Stimulated activated CD8-positive, alpha-beta memory T cell treated with anti-CD3 and anti-CD28 coated beads, Interleukin-12 subunit alpha, Interleukin-12 subunit beta, amount 100 ng/mL, for 4 hours (primary cell): Measurements from ENCODE around the gene ZNF225.
"Not testable (repeated sequence)": the region's sequence is repeated elsewhere in the genome, so short reads cannot be mapped to it uniquely, and the experiment has no call there.

Experiments used
- DNase-seq: peaks from one replicate; pipeline ENCODE4 v3.0.0-alpha.2; 2020; ENCODE audit warnings: low read depth

ZNF225 gene

DNA sequence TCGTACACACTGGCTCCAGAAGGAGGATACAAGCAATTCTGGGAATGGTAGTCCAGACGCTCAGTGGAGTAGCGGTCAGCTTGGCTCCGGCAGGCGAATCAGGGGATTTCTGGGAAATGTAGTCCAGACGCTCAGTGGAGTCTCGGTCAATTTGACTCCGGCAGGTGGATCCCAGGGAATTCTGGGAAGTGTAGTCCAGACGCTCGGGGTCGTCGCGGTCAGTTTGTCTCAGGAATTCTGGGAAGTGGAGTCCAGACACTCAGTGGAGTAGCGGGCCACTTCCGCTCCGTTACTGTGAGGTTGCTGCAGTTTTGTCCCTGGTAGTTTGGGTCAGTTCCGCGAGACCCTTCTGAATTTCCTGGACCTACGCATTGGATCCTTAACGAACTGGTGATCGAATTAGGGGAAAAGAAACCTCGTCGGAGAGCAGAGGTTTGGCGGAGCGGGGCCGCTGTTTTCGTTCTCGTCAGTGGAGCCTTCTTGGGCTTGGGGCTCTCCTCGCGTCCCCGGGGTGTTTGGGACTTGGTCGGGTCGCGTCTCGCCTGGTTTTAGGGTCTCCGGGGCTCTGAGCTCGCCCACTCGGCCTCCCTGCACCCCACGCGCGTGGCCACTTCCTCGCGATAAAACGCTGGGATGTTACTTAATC lies at the start of gene ZNF225:
Gene ZNF225, plus strand, starts transcription at position 262 of the 646 bp plus-strand sequence. CDS start 2,429 bp downstream, outside the sequence.
- DNase-seq = peak; percentile 68

DNA sequence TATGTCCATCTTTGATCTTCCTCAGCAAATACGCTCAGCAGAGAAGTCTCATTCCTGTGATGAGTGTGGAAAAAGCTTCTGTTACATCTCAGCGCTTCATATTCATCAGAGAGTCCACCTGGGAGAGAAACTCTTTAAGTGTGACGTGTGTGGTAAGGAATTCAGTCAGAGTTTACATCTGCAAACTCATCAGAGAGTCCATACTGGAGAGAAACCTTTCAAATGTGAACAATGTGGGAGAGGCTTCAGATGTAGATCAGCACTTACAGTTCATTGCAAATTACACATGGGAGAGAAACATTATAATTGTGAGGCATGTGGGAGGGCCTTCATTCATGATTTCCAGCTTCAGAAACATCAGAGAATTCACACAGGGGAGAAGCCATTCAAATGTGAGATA lies 46.9 kb upstream of the ZNF225 start:
- DNase-seq = no peak

DNA sequence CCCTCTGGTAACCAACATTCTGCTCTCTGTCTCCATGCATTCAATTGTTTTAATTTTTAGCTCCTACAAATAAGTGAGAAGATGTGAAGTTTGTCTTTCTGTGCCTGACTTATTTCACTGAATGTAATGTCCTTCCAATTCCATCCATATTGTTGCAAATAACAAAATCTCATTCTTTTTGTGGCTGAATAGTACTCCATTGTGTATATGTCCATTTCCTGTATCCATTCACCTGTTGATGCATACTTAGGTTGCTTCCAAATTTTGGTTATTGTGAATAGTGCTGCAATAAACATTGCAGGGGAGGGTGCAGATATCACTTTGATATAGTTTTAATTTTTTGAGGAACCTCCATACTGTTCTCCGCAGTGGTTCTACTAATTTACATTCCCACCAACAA lies 43.8 kb upstream of the ZNF225 start:
- DNase-seq = no peak

DNA sequence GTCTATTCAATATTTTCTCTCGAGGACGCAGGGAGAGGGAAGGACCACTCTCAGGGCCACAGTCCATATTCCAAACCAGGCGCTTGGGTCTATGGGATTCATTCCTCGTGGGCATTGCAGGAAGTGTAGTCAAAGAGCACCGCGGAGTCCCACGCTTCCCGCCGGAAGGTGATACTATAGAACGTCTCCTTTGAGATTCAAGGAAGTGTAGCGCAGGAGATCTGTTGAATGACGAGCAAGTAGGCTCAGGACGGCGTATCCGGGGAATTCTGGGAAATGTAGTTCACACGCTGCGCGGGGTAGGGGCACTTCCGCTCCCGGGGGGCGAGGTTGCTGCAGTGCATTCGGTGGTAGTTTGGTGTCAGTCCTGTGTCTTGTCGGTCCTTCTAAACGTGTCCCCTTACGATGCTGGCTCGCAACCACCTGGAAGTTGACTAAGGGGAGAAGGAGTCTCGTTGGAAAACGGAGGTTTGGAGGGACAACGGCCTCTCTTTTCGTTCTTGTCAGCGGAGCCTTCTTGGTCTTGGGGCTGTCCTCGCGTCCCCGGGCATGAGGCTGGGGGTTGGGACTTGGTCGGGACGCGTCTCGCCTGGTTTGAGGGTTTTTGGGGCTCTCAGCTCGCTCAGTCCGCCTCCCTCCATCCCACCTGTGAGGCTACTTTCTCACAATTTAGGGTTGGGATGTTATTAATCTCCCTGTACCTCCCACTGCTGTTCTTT lies 41.2 kb upstream of the ZNF225 start, which contains the start of gene ZNF284:
Gene ZNF284, plus strand, starts transcription at position 336 of the 719 bp plus-strand sequence. CDS start 4,231 bp downstream, outside the sequence.
- peak; percentile 70 for DNase-seq

DNA sequence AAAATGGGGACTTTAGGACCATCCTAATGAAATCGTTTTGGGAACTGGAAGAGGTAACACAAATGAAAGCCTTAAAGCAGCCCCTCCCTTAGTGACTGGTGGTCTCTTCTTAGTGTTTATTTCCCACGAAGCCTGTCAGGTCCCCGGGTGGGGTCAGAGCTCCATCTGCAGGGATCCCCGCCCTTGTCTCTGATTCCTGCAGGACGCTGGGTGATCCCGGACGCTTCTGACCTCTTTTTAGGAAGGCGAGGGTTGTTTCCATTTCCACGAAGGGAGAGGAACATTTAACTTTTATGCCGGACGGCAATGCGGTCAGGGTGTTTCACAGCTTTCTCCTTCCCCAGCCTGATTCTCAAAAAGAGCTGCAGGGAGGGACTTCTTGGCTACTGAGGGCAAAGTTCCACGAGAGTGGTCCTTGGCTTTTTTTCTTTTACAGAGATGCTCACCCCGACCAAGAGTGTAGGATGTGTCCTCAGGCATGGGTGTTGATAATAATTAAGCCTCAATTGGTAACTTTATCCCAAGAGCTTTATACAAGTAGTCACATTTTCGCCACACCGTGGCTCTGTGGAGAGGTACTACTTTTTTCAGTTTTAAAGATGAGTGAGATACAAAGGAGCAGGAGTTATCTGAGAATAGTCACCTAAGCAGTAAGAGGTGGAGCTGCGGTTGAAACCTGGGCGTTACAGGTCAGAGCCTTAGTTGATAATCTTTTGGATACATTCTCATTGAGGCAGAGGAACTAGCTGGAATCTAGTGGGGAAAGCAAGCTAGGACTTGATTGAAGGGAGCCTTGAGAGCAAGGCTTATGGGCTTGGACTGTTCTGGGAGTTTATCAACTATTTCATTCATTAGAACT lies 40.4 kb upstream of the ZNF225 start:
- no peak for DNase-seq

DNA sequence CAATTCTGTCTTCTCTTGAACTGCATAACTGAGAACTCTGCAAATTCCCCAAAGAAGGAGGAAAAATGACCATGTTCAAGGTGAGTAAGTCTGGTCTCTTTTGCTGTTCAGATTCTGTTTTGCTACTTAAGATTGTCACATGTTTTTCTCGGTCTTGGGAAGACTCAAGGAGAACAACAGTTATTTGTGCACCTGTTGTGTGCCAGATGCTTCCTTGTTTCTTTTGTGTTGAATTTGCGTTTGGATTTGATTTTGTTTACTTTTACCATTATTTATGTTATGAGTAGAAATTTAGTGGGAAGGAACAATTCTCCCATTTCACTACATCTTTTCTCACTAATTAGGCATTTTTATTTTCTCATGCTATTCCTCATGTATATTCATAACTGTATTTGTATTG lies 36.9 kb upstream of the ZNF225 start:
- no peak for DNase-seq

DNA sequence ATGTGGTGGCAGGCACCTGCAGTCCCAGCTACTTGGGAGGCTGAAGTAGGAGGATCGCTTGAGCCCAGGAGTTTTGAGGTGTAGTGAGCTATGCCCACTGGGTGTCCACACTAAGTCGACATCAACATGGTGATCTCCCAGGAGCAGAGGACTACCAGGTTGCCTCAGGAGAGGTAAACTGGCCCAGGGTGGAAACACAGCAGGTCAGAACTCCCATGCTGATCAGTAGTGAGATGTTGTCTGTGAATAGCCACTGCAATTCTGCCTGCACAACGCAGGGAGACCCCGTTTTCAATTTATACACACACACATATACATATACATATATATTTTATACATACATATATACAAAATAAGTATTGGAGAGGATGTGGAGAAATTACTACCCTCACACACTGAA lies 21.1 kb upstream of the ZNF225 start:
- DNase-seq = no peak

DNA sequence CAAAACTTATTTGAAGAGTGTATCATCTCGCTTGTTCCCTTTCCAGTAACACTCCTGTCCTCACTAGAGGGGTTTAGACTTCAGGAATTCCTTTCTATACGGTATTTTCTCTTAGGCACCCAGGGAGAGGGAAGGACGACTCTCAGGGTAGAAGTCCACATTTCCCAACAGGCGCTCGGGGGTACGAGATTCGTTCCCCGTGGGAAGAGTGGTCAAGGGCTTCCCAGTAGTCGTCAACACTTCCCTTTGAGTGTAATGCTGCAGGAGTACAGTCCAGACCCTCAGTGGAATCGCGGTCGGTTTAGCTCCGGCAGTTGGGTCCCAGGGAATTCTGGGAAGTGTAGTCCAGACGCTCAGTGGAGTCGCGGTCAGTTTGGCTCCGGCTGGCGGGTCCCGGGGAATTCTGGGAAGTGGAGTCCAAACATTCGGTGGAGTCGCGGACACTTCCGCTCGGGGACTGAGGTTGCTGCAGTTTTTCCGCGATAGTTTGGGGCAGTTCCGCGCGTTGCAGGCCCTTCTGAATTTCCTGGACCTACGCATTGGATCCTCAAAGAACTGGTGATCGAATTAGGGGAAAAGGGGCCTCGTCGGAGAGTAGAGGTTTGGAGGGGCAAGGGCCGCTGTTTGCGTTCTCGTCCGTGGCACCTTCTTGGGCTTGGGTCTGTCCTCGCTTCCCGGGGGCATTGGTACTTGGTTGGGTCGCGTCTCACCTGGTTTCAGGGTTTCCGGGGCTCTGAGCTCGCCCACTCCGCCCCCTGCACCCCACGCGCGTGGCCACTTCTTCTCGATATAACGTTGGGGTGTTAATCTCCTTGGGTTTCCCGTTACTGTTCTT lies 19.1 kb upstream of the ZNF225 start, which contains the start of gene ZNF224:
Gene ZNF224, plus strand, starts transcription at position 431 of the 835 bp plus-strand sequence. CDS start 3,513 bp downstream, outside the sequence.
- DNase-seq = peak; percentile 69

DNA sequence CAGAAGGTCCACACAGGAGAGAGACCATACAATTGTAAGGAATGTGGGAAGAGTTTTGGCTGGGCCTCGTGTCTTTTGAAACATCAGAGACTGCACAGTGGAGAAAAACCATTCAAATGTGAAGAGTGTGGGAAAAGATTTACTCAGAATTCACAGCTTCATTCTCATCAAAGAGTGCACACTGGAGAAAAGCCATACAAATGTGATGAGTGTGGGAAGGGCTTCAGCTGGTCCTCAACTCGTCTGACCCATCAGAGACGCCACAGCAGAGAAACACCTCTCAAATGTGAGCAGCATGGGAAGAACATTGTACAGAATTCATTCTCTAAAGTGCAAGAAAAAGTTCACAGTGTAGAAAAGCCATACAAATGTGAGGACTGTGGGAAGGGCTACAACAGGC lies 5.4 kb upstream of the ZNF225 start:
- no peak for DNase-seq

DNA sequence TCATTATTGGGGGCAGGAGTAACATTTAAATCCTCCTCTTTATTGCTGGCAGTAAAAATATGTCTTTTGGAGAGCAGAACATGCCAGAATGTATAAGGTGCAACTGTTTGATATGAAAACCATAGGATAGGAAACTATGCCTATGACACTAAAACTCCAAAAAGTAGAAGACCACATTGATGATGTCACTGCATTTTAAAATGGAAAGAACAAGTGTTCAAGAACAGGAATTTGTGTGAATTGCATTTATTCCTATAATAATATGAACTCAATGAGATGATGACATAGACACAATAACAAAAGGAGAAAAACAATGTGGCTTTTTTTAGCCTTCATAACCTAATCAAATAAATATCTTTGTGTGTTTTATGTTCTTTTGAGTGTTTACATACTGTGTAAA lies 3.7 kb upstream of the ZNF225 start:
- no peak for DNase-seq

DNA sequence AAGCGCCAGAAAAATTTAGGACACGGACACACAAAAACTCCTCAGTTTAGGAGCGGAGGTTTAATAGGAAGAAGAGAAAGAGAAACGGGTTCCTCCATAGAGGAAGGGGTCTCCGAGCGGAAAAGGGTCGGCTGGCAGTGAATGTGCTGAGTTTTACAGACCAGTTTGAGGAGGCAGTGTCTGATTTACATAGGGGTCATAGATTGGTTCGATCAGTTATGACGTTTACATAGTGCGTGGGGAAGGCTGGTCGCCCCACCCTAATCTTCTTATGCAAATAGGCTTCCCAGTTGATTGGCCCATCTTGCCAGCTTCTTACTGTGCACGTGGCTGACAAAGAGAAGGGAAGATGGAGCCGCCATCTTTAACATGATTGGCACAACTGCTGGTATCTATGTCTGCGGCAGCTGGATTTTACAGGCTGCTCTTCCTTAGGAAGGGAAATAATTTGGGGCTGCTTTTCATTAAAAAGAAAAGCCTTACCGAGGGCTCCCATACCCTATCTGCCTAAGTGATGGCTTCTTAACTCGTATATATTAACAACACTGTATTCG lies 1.2 kb upstream of the ZNF225 start:
- DNase-seq = no peak

DNA sequence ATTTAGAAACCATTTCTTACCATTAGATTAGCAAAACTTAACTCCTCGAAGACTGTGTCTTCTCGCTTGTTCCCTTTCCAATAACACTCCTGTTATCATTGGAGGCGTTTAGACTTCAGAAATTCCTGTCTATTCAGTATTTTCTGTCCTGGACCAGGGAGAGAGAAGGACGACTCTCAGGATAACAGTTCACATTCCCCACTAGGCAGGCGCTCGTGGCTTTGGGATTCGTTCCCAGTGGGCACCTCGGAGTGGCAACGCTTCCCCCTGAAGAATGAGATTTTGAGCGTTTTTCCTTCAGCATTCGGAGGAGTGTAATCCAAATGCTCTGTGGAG lies 429 bp upstream of the ZNF225 start:
- DNase-seq = no peak

DNA sequence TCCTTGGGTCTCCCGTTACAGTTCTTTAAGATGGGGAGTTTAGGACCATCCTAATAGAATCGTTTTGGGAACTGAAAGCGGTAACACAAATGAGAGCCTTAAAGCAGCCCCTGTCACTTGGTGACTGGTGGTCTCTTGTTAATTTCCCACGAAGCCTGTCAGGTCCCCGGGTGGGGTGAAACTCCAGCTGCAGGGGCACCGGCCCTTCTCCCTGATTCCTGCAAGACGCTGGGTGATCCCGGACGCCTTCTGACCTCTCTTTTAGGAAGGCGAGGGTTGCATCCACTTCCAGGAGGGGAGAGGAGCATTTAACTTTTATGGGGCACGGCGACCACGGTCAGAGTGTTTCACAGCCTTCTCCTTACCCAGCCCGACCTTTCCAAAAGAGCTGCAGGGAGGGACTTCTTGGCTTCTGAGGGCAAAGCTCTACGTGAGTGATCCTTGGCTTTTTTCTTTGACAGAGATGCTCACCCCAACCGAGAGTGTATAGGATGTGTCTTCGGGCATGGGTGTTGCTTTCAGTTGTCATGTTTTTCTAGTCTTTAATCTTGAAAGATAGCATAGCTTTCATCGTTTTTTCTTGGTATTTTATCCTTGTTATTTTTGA lies 688 bp downstream of the ZNF225 start:
- DNase-seq = no peak

DNA sequence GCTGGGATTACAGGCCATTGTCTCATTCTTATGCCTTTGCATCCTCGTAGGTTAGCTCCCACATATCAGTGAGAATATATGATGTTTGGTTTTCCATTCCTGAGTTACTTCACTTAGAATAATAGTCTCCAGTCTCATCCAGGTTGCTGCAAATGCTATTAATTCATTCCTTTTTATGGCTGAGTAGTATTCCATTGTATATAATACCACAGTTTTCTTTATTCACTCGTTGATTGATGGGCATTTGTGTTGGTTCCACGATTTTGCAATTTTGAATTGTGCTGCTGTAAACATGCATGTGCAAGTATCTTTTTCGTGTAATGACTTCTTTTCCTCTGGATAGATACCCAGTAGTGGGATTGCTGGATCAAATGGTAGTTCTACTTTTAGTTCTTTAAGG lies 8.0 kb downstream of the ZNF225 start:
- not testable (repeated sequence) for DNase-seq

DNA sequence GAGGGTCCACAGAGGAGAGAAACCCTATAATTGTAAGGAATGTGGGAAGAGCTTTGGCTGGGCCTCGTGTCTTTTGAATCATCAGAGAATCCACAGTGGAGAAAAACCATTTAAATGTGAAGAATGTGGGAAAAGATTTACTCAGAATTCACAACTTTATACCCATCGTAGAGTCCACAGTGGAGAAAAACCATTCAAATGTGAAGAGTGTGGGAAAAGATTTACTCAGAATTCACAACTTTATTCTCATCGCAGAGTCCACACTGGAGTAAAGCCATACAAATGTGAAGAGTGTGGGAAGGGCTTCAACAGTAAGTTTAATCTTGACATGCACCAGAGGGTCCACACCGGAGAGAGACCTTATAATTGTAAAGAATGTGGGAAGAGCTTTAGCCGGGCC lies 18.8 kb downstream of the ZNF225 start:
- DNase-seq = no peak

DNA sequence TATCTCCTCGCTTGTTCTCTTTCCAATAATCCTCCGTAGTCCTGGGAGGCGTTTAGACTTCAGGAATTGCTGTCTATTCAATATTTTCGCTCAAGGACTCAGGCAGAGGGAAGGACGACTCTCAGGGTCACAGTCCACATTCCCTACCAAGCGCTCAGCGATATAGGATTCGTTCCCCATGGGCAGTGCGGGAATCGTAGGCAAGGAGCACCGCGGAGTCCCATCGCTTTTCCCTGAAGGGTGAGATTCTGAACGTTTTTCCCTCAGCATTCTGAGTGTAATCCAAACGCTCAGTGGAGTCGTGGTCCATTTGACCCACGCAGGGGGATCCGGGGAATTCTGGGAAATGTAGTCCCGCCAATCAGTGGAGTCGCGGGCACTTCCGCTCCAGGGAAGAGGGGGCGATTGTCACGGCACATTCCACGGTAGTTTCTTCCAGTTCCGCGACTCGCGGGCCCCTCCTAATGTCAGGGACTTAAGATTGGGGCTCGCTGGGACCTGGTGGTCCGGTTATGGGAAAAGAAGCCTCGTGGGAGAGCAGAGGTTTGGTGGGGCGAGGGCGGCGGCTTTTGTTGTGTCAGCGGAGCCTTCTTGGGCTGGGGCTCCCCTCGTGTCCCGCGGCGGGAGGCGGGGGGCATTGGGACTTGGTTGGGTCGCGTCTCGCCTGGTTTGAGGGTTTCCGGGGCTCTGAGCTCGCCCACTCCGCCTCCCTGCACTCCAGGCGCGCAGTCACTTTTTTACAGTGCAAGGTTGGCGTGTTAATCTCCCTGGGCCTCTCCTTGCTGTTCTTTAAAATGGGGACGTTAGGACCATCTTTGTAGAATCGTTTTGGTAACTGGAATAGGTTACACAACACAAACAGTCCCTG lies 28.2 kb downstream of the ZNF225 start, which contains the start of gene ZNF234:
Gene ZNF234, plus strand, starts transcription at position 364 of the 868 bp plus-strand sequence. CDS start 3,079 bp downstream, outside the sequence.
- DNase-seq = peak; percentile 59

DNA sequence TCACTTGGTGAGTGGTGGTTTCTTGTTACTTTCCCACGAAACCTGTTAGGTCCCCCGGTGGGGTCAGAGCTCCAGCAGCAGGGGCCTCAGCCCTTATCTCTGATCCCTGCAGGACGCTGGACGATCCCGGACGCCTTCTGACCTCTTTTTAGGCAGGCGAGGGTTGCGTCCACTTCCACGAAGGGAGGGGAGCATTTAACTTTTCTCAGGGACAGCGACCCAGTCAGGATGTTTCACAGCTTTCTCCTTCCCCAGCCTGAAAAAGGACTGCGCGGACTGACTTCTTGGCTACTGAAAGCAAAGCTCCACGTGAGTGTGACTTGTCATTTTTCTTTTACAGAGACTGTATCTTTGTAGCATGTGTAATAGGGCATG lies 28.8 kb downstream of the ZNF225 start:
- DNase-seq = no peak

DNA sequence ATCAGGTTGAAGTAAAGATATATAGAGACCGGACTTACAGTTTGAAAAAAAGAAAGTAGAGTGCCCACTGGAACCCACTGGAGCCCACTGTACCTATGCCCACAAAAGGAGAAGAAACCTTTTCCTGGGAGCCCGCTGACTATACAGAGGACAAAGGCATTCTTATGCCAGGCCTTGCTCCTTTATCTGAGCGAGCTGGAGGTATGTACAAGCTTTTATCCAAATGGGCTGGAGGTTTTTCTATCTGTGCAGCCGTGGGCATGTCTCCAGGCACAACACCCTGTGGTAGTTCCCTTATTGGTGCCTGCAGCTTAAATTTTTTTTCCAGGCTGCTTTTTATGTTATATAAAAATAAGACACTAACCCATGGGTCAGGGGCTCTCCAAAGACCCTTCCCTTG lies 36.6 kb downstream of the ZNF225 start:
- no peak for DNase-seq

DNA sequence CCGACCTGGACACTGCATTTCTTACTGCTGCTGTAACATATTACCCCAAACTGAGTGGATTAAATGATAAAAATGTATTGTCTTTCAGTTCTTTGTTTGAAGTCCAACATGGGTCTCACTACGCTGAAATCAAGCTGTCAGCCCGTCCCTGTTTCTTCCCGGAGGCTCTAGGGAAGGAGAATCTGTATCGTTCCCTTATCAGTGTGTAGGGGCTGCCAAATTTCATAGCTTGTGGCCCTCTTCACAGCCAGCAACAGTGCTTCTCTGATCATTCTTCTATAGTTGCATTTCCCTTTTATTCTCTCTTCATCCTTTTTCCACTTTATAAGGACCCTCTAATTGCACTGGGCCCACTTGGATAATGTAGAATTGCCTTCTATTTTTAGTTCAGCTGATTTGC lies 38.3 kb downstream of the ZNF225 start:
- DNase-seq = no peak

DNA sequence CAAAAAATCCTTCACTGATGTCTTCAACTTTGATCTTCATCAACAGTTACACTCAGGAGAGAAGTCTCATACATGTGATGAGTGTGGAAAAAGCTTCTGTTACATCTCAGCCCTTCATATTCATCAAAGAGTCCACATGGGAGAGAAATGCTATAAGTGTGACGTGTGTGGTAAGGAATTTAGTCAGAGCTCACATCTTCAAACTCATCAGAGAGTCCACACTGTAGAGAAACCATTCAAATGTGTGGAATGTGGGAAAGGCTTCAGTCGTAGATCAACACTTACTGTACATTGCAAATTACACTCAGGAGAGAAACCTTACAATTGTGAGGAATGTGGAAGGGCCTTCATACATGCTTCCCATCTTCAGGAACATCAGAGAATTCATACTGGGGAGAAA lies 43.3 kb downstream of the ZNF225 start:
- DNase-seq = no peak
